ENCODE results near the gene GPR34. TPM values are rescaled to one million over a fixed set of nuclear protein-coding genes. Genes with fewer than 3 reads are reported as not detected.
"Not testable (repeated sequence)": the region's sequence is repeated elsewhere in the genome, so short reads cannot be mapped to it uniquely, and the experiment has no call there.

Gene GPR34
- total and polyA plus RNA-seq, 7 experiments from 2014 or later = 0.12 to 2.1 (median 0.75) TPM; not detected in 1

- peaks cover 0 to 51% (median 16%) of the 10 kb centered on the region in 11 donors for H3K9me3 Mint-ChIP-seq
- Histone ChIP-seq H3K4me1 (ENCODE audit: control insufficient read depth in 2 of 2, insufficient read depth in 2 of 2, low read length in 2 of 2) (peaks cover 0 to 24% of the 10 kb centered on the region in 2 donors), H3K27ac (ENCODE audit: low read depth, low read length) (no peak overlapping the region), H3K9me3 (ENCODE audit: control insufficient read depth in 2 of 3, low read length in 3 of 3) (peaks cover 0 to 17% (median 4%) of the 10 kb centered on the region in 3 experiments), H3K27me3 (ENCODE audit: control insufficient read depth in 2 of 2, insufficient read depth in 2 of 2, low read length in 2 of 2) (no peaks in the 10 kb centered on the region), H3K4me3 (ENCODE audit: low read length) (no peak overlapping the region), H3K36me3 (ENCODE audit: control insufficient read depth in 2 of 3, insufficient read depth in 3 of 3, low read length in 3 of 3) (peaks cover 0 to 4% (median 2%) of the 10 kb centered on the region in 3 experiments)
- DNase-seq = no peak
- H3K27ac Mint-ChIP-seq = no peak overlapping the region
- ATAC-seq = no peak
- POLR2A ChIA-PET = no interaction called here
- peaks cover 3 to 35% (median 11%) of the 10 kb centered on the region in 7 donors for H3K4me1 Mint-ChIP-seq
- CTCF ChIA-PET = no interaction called here
- H3K27me3 Mint-ChIP-seq = no peaks in the 10 kb centered on the region
- H3K4me3 Mint-ChIP-seq = no peak overlapping the region
- H3K36me3 Mint-ChIP-seq = peaks cover 10 to 47% (median 33%) of the 10 kb centered on the region in 5 donors
- intact Hi-C loops (cut with micrococcal nuclease) = no loop called here
Observed at GRCh38 chrX:41718481-41719235, 29.9 kb downstream of the GPR34 start.

GRCh38 chrX:41719610-41720009, 30.8 kb downstream of the GPR34 start:
- H3K4me3 ChIP-seq (ENCODE audit: low read length); H3K27ac Mint-ChIP-seq; DNase-seq; CTCF ChIA-PET; intact Hi-C loops (cut with micrococcal nuclease); H3K27ac ChIP-seq (ENCODE audit: low read depth, low read length); H3K27me3 ChIP-seq (ENCODE audit: control insufficient read depth in 2 of 2, insufficient read depth in 2 of 2, low read length in 2 of 2); H3K27me3 Mint-ChIP-seq; ATAC-seq; POLR2A ChIA-PET; H3K36me3 ChIP-seq (ENCODE audit: control insufficient read depth in 2 of 3, insufficient read depth in 3 of 3, low read length in 3 of 3): not testable (repeated sequence)
- Mint-ChIP-seq H3K4me3 (peak overlapping the region in 1 of 10 donors; percentile 50), H3K36me3 (peaks cover 5 to 42% (median 33%) of the 10 kb centered on the region in 5 donors), H3K4me1 (peaks cover 0 to 39% (median 13%) of the 10 kb centered on the region in 7 donors), H3K9me3 (peaks cover 0 to 51% (median 16%) of the 10 kb centered on the region in 11 donors)
- peaks cover 0 to 28% of the 10 kb centered on the region in 2 donors for H3K4me1 ChIP-seq (ENCODE audit: control insufficient read depth in 2 of 2, insufficient read depth in 2 of 2, low read length in 2 of 2)
- H3K9me3 ChIP-seq (ENCODE audit: control insufficient read depth in 2 of 3, low read length in 3 of 3) = peaks cover 0 to 17% (median 4%) of the 10 kb centered on the region in 3 experiments

- Mint-ChIP-seq H3K4me1 (peaks cover 0 to 39% (median 13%) of the 10 kb centered on the region in 7 donors), H3K9me3 (peaks cover 0 to 51% (median 16%) of the 10 kb centered on the region in 11 donors), H3K4me3 (no peak overlapping the region), H3K27ac (peak overlapping the region in 2 of 9 donors; percentile 2 to 9), H3K36me3 (peaks cover 5 to 42% (median 33%) of the 10 kb centered on the region in 5 donors), H3K27me3 (no peaks in the 10 kb centered on the region)
- intact Hi-C loops (cut with micrococcal nuclease) = no loop called here
- ATAC-seq (peak; percentile 73), DNase-seq (peak in 1 of 9 donors; percentile 39)
- Histone ChIP-seq H3K27ac (ENCODE audit: low read depth, low read length) (no peak overlapping the region), H3K9me3 (ENCODE audit: control insufficient read depth in 2 of 3, low read length in 3 of 3) (peaks cover 0 to 17% (median 4%) of the 10 kb centered on the region in 3 experiments), H3K27me3 (ENCODE audit: control insufficient read depth in 2 of 2, insufficient read depth in 2 of 2, low read length in 2 of 2) (no peaks in the 10 kb centered on the region), H3K4me1 (ENCODE audit: control insufficient read depth in 2 of 2, insufficient read depth in 2 of 2, low read length in 2 of 2) (peaks cover 0 to 28% of the 10 kb centered on the region in 2 donors), H3K4me3 (ENCODE audit: low read length) (no peak overlapping the region), H3K36me3 (ENCODE audit: control insufficient read depth in 2 of 3, insufficient read depth in 3 of 3, low read length in 3 of 3) (peaks cover 0 to 4% (median 2%) of the 10 kb centered on the region in 3 experiments)
- CTCF ChIA-PET = no interaction called here
- POLR2A ChIA-PET = no interaction called here
Observed at GRCh38 chrX:41720125-41720779, 31.5 kb downstream of the GPR34 start.

GRCh38 chrX:41721590-41721989, 32.8 kb downstream of the GPR34 start:
- Mint-ChIP-seq H3K27ac (peak overlapping the region in 1 of 9 donors; percentile 37), H3K9me3 (peaks cover 0 to 51% (median 16%) of the 10 kb centered on the region in 11 donors), H3K27me3 (no peaks in the 10 kb centered on the region), H3K36me3 (peaks cover 5 to 41% (median 33%) of the 10 kb centered on the region in 5 donors), H3K4me3 (no peak overlapping the region), H3K4me1 (peaks cover 0 to 34% (median 12%) of the 10 kb centered on the region in 7 donors)
- intact Hi-C loops (cut with micrococcal nuclease) = no loop called here
- peaks cover 0 to 17% (median 4%) of the 10 kb centered on the region in 3 experiments for H3K9me3 ChIP-seq (ENCODE audit: control insufficient read depth in 2 of 3, low read length in 3 of 3)
- CTCF ChIA-PET = no interaction called here
- H3K27ac ChIP-seq (ENCODE audit: low read depth, low read length) = no peak overlapping the region
- peaks cover 0 to 4% (median 2%) of the 10 kb centered on the region in 3 experiments for H3K36me3 ChIP-seq (ENCODE audit: control insufficient read depth in 2 of 3, insufficient read depth in 3 of 3, low read length in 3 of 3)
- ATAC-seq (no peak), DNase-seq (no peak)
- POLR2A ChIA-PET = no interaction called here
- peaks cover 0 to 28% of the 10 kb centered on the region in 2 donors for H3K4me1 ChIP-seq (ENCODE audit: control insufficient read depth in 2 of 2, insufficient read depth in 2 of 2, low read length in 2 of 2)
- no peak overlapping the region for H3K4me3 ChIP-seq (ENCODE audit: low read length)
- no peaks in the 10 kb centered on the region for H3K27me3 ChIP-seq (ENCODE audit: control insufficient read depth in 2 of 2, insufficient read depth in 2 of 2, low read length in 2 of 2)

- ChIA-PET POLR2A (no interaction called here), CTCF (no interaction called here)
- peaks cover 0 to 45% (median 12%) of the 10 kb centered on the region in 11 donors for H3K9me3 Mint-ChIP-seq
- ATAC-seq (no peak), DNase-seq (no peak)
- H3K4me3 ChIP-seq (ENCODE audit: low read length) = no peak overlapping the region
- H3K4me3 Mint-ChIP-seq = no peak overlapping the region
- peaks cover 0 to 28% of the 10 kb centered on the region in 2 donors for H3K4me1 ChIP-seq (ENCODE audit: control insufficient read depth in 2 of 2, insufficient read depth in 2 of 2, low read length in 2 of 2)
- intact Hi-C loops (cut with micrococcal nuclease) = no loop called here
- peaks cover 5 to 38% (median 33%) of the 10 kb centered on the region in 5 donors for H3K36me3 Mint-ChIP-seq
- no peak overlapping the region for H3K27ac Mint-ChIP-seq
- peaks cover 0 to 4% (median 2%) of the 10 kb centered on the region in 3 experiments for H3K36me3 ChIP-seq (ENCODE audit: control insufficient read depth in 2 of 3, insufficient read depth in 3 of 3, low read length in 3 of 3)
- no peak overlapping the region for H3K27ac ChIP-seq (ENCODE audit: low read depth, low read length)
- peaks cover 0 to 27% (median 6%) of the 10 kb centered on the region in 7 donors for H3K4me1 Mint-ChIP-seq
- H3K27me3 Mint-ChIP-seq = no peaks in the 10 kb centered on the region
- H3K9me3 ChIP-seq (ENCODE audit: control insufficient read depth in 2 of 3, low read length in 3 of 3) = peaks cover 0 to 17% (median 4%) of the 10 kb centered on the region in 3 experiments
- H3K27me3 ChIP-seq (ENCODE audit: control insufficient read depth in 2 of 2, insufficient read depth in 2 of 2, low read length in 2 of 2) = no peaks in the 10 kb centered on the region
Observed at GRCh38 chrX:41722214-41722613, 33.4 kb downstream of the GPR34 start.

- peaks cover 0 to 28% of the 10 kb centered on the region in 2 donors for H3K4me1 ChIP-seq (ENCODE audit: control insufficient read depth in 2 of 2, insufficient read depth in 2 of 2, low read length in 2 of 2)
- Mint-ChIP-seq H3K4me1 (peaks cover 0 to 27% (median 5%) of the 10 kb centered on the region in 7 donors), H3K4me3 (no peak overlapping the region), H3K27me3 (no peaks in the 10 kb centered on the region), H3K36me3 (peaks cover 5 to 37% (median 31%) of the 10 kb centered on the region in 5 donors), H3K27ac (no peak overlapping the region), H3K9me3 (peaks cover 0 to 39% (median 12%) of the 10 kb centered on the region in 11 donors)
- intact Hi-C loops (cut with micrococcal nuclease) = no loop called here
- POLR2A ChIA-PET = no interaction called here
- CTCF ChIA-PET = no interaction called here
- peaks cover 0 to 10% (median 4%) of the 10 kb centered on the region in 3 experiments for H3K9me3 ChIP-seq (ENCODE audit: control insufficient read depth in 2 of 3, low read length in 3 of 3)
- no peak for DNase-seq
- no peak overlapping the region for H3K4me3 ChIP-seq (ENCODE audit: low read length)
- H3K36me3 ChIP-seq (ENCODE audit: control insufficient read depth in 2 of 3, insufficient read depth in 3 of 3, low read length in 3 of 3) = peaks cover 0 to 4% (median 2%) of the 10 kb centered on the region in 3 experiments
- H3K27me3 ChIP-seq (ENCODE audit: control insufficient read depth in 2 of 2, insufficient read depth in 2 of 2, low read length in 2 of 2) = no peaks in the 10 kb centered on the region
- ATAC-seq = no peak
- no peak overlapping the region for H3K27ac ChIP-seq (ENCODE audit: low read depth, low read length)
Observed at GRCh38 chrX:41722816-41723618, 34.2 kb downstream of the GPR34 start.
